A549 (cell line): Measurements from ENCODE around the gene SNAP25. TPM values are rescaled to one million over a fixed set of nuclear protein-coding genes. Genes with fewer than 3 reads are reported as not detected.
A peak's percentile ranks its signal among the peaks of the same experiment; 100 is the strongest.

ENCODE experiments used
- ATAC-seq, 2 experiments: fragments of 200-7000 bp in 1 of 2; fragments of >200 bp in 1 of 2; cut with Nextera tagmentation in 1 of 2; cut with Tn5 transposase in 1 of 2; 3 replicates each; pipeline versions ENCODE4 v1.8.0 to v1.9.1; 2018 to 2020; ENCODE audit warnings: mild to moderate bottlenecking in 1 of 2, moderate library complexity in 1 of 2
- CTCF ChIA-PET: fragments of 300-600 bp; sonication (Branson Sonifier 250); formaldehyde crosslinking; extraction: SDS; loops from one replicate; lab custom pipeline; 2021; ENCODE audit warnings: antibody characterized with exemption, inconsistent platforms; lab: Yijun Ruan, JAX
- POLR2A ChIA-PET: fragments of 350-600 bp; formaldehyde crosslinking; extraction: SDS; loops from one replicate; lab custom pipeline; 2021; ENCODE audit warnings: antibody characterized with exemption, inconsistent platforms; lab: Yijun Ruan, JAX
- DNase-seq, 2 experiments: peaks; one replicate each; pipeline versions ENCODE4 v3.0.0 to v3.0.0-alpha.2; 2011 to 2016; ENCODE audit warnings: low read depth in 1 of 2, low spot score in 1 of 2
- FAIRE-seq: peaks from 2 replicates; lab custom pipeline; 2011; peaks lifted over from hg19 to GRCh38; lab: Jason Lieb, UNC
- H3K27ac ChIP-seq, 2 experiments: fragments of >200 bp; sonication (Bioruptor Twin); formaldehyde crosslinking; 3 replicates each; pipeline ENCODE4 v1.5.1; 2016 to 2017
- H3K4me1 ChIP-seq: fragments of >200 bp; sonication (Bioruptor Twin); formaldehyde crosslinking; 3 replicates; pipeline ENCODE4 v1.6.1; 2016
- H3K4me2 ChIP-seq: fragments of >200 bp; sonication (Bioruptor Twin); formaldehyde crosslinking; 3 replicates; pipeline ENCODE4 v1.6.1; 2016
- H3K4me3 ChIP-seq: fragments of >200 bp; sonication (Bioruptor Twin); formaldehyde crosslinking; 3 replicates; pipeline ENCODE4 v1.5.1; 2016
- H3K9me3 ChIP-seq: fragments of >200 bp; sonication (Bioruptor Twin); formaldehyde crosslinking; 3 replicates; pipeline ENCODE4 v1.6.1; 2016
- CBX2 ChIP-seq: fragments of 200-600 bp; sonication (generic); IDR thresholded peaks from 2 replicates; pipeline ENCODE4 v1.6.1; 2016; ENCODE audit warnings: low read depth, mild to moderate bottlenecking, borderline replicate concordance
- CHD4 ChIP-seq: fragments of 200-600 bp; sonication (generic); IDR thresholded peaks from 2 replicates; pipeline ENCODE4 v1.6.1; 2016; ENCODE audit warnings: antibody characterized with exemption, mild to moderate bottlenecking, borderline replicate concordance
- CTCF ChIP-seq: fragments of >200 bp; sonication (Bioruptor Twin); formaldehyde crosslinking; IDR thresholded peaks from 3 replicates; pipeline ENCODE4 v1.5.1; 2016
- ESRRA ChIP-seq: fragments of 150-350 bp; IDR thresholded peaks from 2 replicates; pipeline ENCODE4 v1.6.1; 2014; ENCODE audit warnings: mild to moderate bottlenecking, low read length, borderline replicate concordance
- FOSB ChIP-seq: fragments of 250-450 bp; sonication (Bioruptor Pico); IDR thresholded peaks from 2 replicates; pipeline ENCODE4 v1.5.0; 2020; ENCODE audit warnings: mild to moderate bottlenecking, moderate library complexity
- HES2 ChIP-seq: fragments of >200 bp; sonication (Bioruptor Twin); formaldehyde crosslinking; IDR thresholded peaks from 2 replicates; pipeline ENCODE4 v1.6.1; 2016
- HOXA7 ChIP-seq: fragments of 250-450 bp; sonication (Bioruptor Pico); IDR thresholded peaks from 2 replicates; pipeline ENCODE4 v1.5.0; 2020; ENCODE audit warnings: mild to moderate bottlenecking, moderate library complexity
- JUNB ChIP-seq: fragments of >200 bp; sonication (Bioruptor Twin); formaldehyde crosslinking; IDR thresholded peaks from 2 replicates; pipeline ENCODE4 v1.6.1; 2016
- KDM1A ChIP-seq: fragments of 200-600 bp; sonication (generic); IDR thresholded peaks from 2 replicates; pipeline ENCODE4 v1.6.1; 2016; ENCODE audit warnings: low read depth, mild to moderate bottlenecking
- MAFK ChIP-seq: fragments of 450-650 bp; IDR thresholded peaks from 2 replicates; pipeline ENCODE4 v1.6.1; 2014; ENCODE audit not compliant: partially characterized antibody
- MYC ChIP-seq: IDR thresholded peaks from 2 replicates; pipeline ENCODE4 v1.6.1; 2012; ENCODE audit warnings: mild to moderate bottlenecking, inconsistent platforms, low read length, improper control_type of control experiment, borderline replicate concordance
- NFE2L2 ChIP-seq: fragments of 150-350 bp; conservative IDR thresholded peaks from 2 replicates; pipeline ENCODE4 v1.6.1; 2014; ENCODE audit warnings: low read length
- PBX3 ChIP-seq: IDR thresholded peaks from 2 replicates; pipeline ENCODE4 v1.6.1; 2012
- POLR2A ChIP-seq: IDR thresholded peaks from 2 replicates; pipeline ENCODE4 v1.6.1; 2012; ENCODE audit warnings: mild to moderate bottlenecking, low read length
- POLR2AphosphoS2 ChIP-seq: conservative IDR thresholded peaks from 2 replicates; pipeline ENCODE4 v1.6.1; 2012; ENCODE audit warnings: low read length, improper control_type of control experiment, inconsistent platforms
- RAD21 ChIP-seq, 2 experiments: fragments of >200 bp in 1 of 2; sonication (Bioruptor Twin) in 1 of 2; formaldehyde crosslinking in 1 of 2; IDR thresholded peaks in 1 of 2; conservative IDR thresholded peaks in 1 of 2; 2 replicates in 1 of 2; 3 replicates in 1 of 2; pipeline ENCODE4 v1.6.1; 2012 to 2018; ENCODE audit warnings: inconsistent platforms in 1 of 2
- RARB ChIP-seq: fragments of 250-450 bp; sonication (Bioruptor Pico); IDR thresholded peaks from 2 replicates; pipeline ENCODE4 v1.8.0; 2021; ENCODE audit warnings: mild to moderate bottlenecking, moderate library complexity
- SMC3 ChIP-seq: fragments of >200 bp; sonication (Bioruptor Twin); formaldehyde crosslinking; IDR thresholded peaks from 3 replicates; pipeline ENCODE4 v1.6.1; 2018; ENCODE audit warnings: inconsistent platforms
- SREBF2 ChIP-seq: fragments of 450-650 bp; IDR thresholded peaks from 2 replicates; pipeline ENCODE4 v1.6.1; 2014; ENCODE audit warnings: mild to moderate bottlenecking, moderate library complexity
- TFCP2L1 ChIP-seq: fragments of 250-450 bp; sonication (Bioruptor Pico); IDR thresholded peaks from 2 replicates; pipeline ENCODE4 v1.5.0; 2021; ENCODE audit warnings: mild to moderate bottlenecking
- ZC3H11A ChIP-seq: fragments of 450-650 bp; IDR thresholded peaks from 2 replicates; pipeline ENCODE4 v1.6.1; 2014; ENCODE audit warnings: antibody characterized with exemption, mild to moderate bottlenecking
- ZNF302 ChIP-seq: fragments of 250-450 bp; sonication (Bioruptor Pico); IDR thresholded peaks from 2 replicates; pipeline ENCODE4 v1.9.0; 2021; ENCODE audit warnings: inconsistent platforms, mild to moderate bottlenecking, moderate library complexity
- WGBS: methylation state at CpG from one replicate; pipeline ENCODE4 v1.1.6; 2017; ENCODE audit errors: missing lambda C conversion rate; 5-methylcytosine and 5-hydroxymethylcytosine counted together
- polyA plus RNA-seq, 4 experiments: library from polyadenylated mRNA; depleted of rRNA in 3 of 4; stranded (reverse); fragments of >200 nt; fragmentation: RNase III in 1 of 4; extraction: RNeasy Plus Mini Kit Qiagen cat#74134 plus additional on column Dnase treatment in 1 of 4; gene quantifications; 2 replicates in 3 of 4; 3 replicates in 1 of 4; pipeline ENCODE4 v1.2.3, GENCODE V29; 2011 to 2017

Gene SNAP25
- polyA plus RNA-seq, 2 of the 4 experiments (the other 2 are of a cell fraction), result 39.6 to 53.6 TPM

GRCh38 chr20:10221021-10221420 is 2.4 kb downstream of the SNAP25 start:
- ChIA-PET CTCF (interaction anchor here (0.9 to 6.9 kb wide), 6 partner anchors 9 to 603 kb away, joined by 3 to 37 read pairs (median 4); no protein-coding TSS in a partner anchor), POLR2A (no interaction called here)
- TF ChIP-seq PBX3 (no peak), JUNB (0 out of 2 replicates have a peak, but pooled peaks have one; percentile 11)
- TF ChIP-seq, all 56 proteins: peak for 1

GRCh38 chr20:10225439-10226060 is 6.9 kb downstream of the SNAP25 start:
- Histone ChIP-seq H3K4me1 (peaks cover 66% of the 10 kb centered on the region), H3K4me2 (peak overlapping the region; percentile 14), H3K9me3 (no peaks in the 10 kb centered on the region), H3K27ac (peak overlapping the region; percentile 42 to 72), H3K4me3 (no peak overlapping the region)
- DNase-seq (peak; percentile 33 to 66), FAIRE-seq (peak; percentile 99), ATAC-seq (peak; percentile 49 to 77; a peak in 4 of 6 replicates)
- no peak for TF ChIP-seq TFCP2L1 (CRISPR knock-in tag)
- TF ChIP-seq HOXA7 (CRISPR knock-in tag), result 0 out of 2 replicates have a peak, but pooled peaks have one; percentile 67
- peak; percentile 77; the same call in 1 of the 2 replicates for TF ChIP-seq ESRRA
- TF ChIP-seq FOSB (CRISPR knock-in tag), result 0 out of 2 replicates have a peak, but pooled peaks have one; percentile 63
- TF ChIP-seq CHD4, result no peak
- peak; percentile 43 for TF ChIP-seq CTCF
- peak; percentile 49; the same call in 2 of the 3 replicates for TF ChIP-seq SMC3
- TF ChIP-seq POLR2A, result no peak
- TF ChIP-seq RAD21 (conservative IDR thresholded peaks at IDR 0.05 in 1 of 2, IDR thresholded peaks at IDR 0.05 in 1 of 2), result peak; percentile 49 to 58; a peak in 4 of 5 replicates
- TF ChIP-seq MAFK, result peak; percentile 98
- TF ChIP-seq MYC, result no peak
- peak; percentile 86 for TF ChIP-seq NFE2L2
- 84% methylated on average over 1 of the region's 1 CpG for WGBS
- CTCF ChIA-PET, result interaction anchor here (0.6 to 2.8 kb wide), 19 partner anchors 10 to 608 kb away, joined by 3 to 12 read pairs (median 5); partner anchors contain the start of gene MKKS
- POLR2A ChIA-PET, result interaction anchor here (1.5 kb wide), 1 partner anchor 127 kb away, joined by 3 read pairs; no protein-coding TSS in a partner anchor

More at GRCh38 chr20:10221021-10221420, 2.4 kb downstream of the SNAP25 start:
- Histone ChIP-seq H3K4me1 (peaks cover 78% of the 10 kb centered on the region), H3K9me3 (no peaks in the 10 kb centered on the region), H3K27ac (peak overlapping the region in 1 of 2 experiments; percentile 25; a peak in 2 of 6 replicates), H3K4me3 (peak overlapping the region; percentile 70; the same call in 2 of the 3 replicates), H3K4me2 (peak overlapping the region; percentile 75)
- no peak for ATAC-seq
- no peak for DNase-seq
- 79% methylated on average over 6 of the region's 6 CpGs for WGBS
- FAIRE-seq, result no peak

- TF ChIP-seq HES2 (no peak), SREBF2 (no peak), RARB (CRISPR knock-in tag) (no peak), CBX2 (no peak), KDM1A (no peak), RAD21 (conservative IDR thresholded peaks at IDR 0.05 in 1 of 2, IDR thresholded peaks at IDR 0.05 in 1 of 2) (no peak), ZNF302 (CRISPR knock-in tag) (no peak), PBX3 (no peak), ZC3H11A (no peak), POLR2A (no peak), POLR2AphosphoS2 (no peak)
- H3K27ac ChIP-seq, result peak overlapping the region in 1 of 2 experiments; percentile 36; a peak in 2 of 6 replicates
- no peak overlapping the region for H3K4me3 ChIP-seq
- ATAC-seq, result no peak
- ChIA-PET CTCF (interaction anchor here (0.9 to 2.2 kb wide), 7 partner anchors 10 to 611 kb away, joined by 3 to 10 read pairs (median 5); no protein-coding TSS in a partner anchor), POLR2A (no interaction called here)
- no peak overlapping the region for H3K4me2 ChIP-seq
- no peak for DNase-seq
- peaks cover 39% of the 10 kb centered on the region for H3K4me1 ChIP-seq
- no peaks in the 10 kb centered on the region for H3K9me3 ChIP-seq
- 84% methylated on average over 2 of the region's 2 CpGs for WGBS
- no peak for FAIRE-seq
Measured at GRCh38 chr20:10228330-10228729, 9.7 kb downstream of the SNAP25 start.
